H1 (cell line): ENCODE measurements around the gene SHMT2. TPM values are rescaled to one million over a fixed set of nuclear protein-coding genes. Genes with fewer than 3 reads are reported as not detected.

Experiments used
- CTCF ChIA-PET: fragments of 300-600 bp; sonication (Branson Sonifier 250); formaldehyde crosslinking; loops from one replicate; lab custom pipeline; 2021; ENCODE audit not compliant: partially characterized antibody; lab: Charles Lee
- POLR2A ChIA-PET: fragments of 300-600 bp; sonication (Branson Sonifier 250); formaldehyde crosslinking; loops from one replicate; lab custom pipeline; 2021; ENCODE audit warnings: inconsistent platforms; ENCODE audit not compliant: partially characterized antibody; lab: Charles Lee
- DNase-seq, 2 experiments: peaks; one replicate each; pipeline versions ENCODE4 v3.0.0 to v3.0.0-alpha.2; 2010 to 2022; ENCODE audit warnings: low spot score in 2 of 2, low read depth in 1 of 2, mixed read lengths in 1 of 2
- FAIRE-seq: peaks from 2 replicates; lab custom pipeline; 2011; peaks lifted over from hg19 to GRCh38; lab: Jason Lieb, UNC
- H2AFZ ChIP-seq: 2 replicates; pipeline ENCODE4 v1.8.1; 2012; ENCODE audit warnings: low read length, inconsistent platforms
- H2AK5ac ChIP-seq: 2 replicates; pipeline ENCODE4 v1.6.1; 2013; ENCODE audit warnings: low read depth, low read length
- H2BK120ac ChIP-seq: replicated peaks from 2 replicates; pipeline ENCODE3; 2013; ENCODE audit warnings: low read depth, low read length, inconsistent platforms
- H2BK12ac ChIP-seq: 2 replicates; pipeline ENCODE4 v1.6.1; 2013; ENCODE audit warnings: low read depth, low read length
- H2BK15ac ChIP-seq: 2 replicates; pipeline ENCODE4 v1.6.1; 2013; ENCODE audit warnings: low read length
- H2BK20ac ChIP-seq: 2 replicates; pipeline ENCODE4 v1.6.1; 2013; ENCODE audit warnings: low read length
- H2BK5ac ChIP-seq: 2 replicates; pipeline ENCODE4 v1.6.1; 2013; ENCODE audit warnings: low read depth, low read length
- H3K14ac ChIP-seq: 2 replicates; pipeline ENCODE4 v1.6.1; 2013; ENCODE audit warnings: inconsistent platforms; ENCODE audit not compliant: insufficient read length
- H3K18ac ChIP-seq: 2 replicates; pipeline ENCODE4 v1.6.1; 2013; ENCODE audit warnings: low read length; ENCODE audit errors: extremely low read depth
- H3K23ac ChIP-seq: 2 replicates; pipeline ENCODE4 v1.6.1; 2013; ENCODE audit warnings: inconsistent platforms; ENCODE audit not compliant: insufficient read length
- H3K23me2 ChIP-seq: 2 replicates; pipeline ENCODE4 v1.6.1; 2013; ENCODE audit warnings: low read depth, low read length
- H3K27ac ChIP-seq: 2 replicates; pipeline ENCODE4 v1.6.1; 2011; ENCODE audit warnings: low read depth, low read length, inconsistent platforms
- H3K27me3 ChIP-seq, 4 experiments: replicated peaks in 1 of 4; 1 replicate in 1 of 4; 2 replicates in 3 of 4; pipeline versions ENCODE4 v1.6.1 to v1.8.1; 2011 to 2013; ENCODE audit warnings: low read length in 3 of 4, mild to moderate bottlenecking in 3 of 4, inconsistent platforms in 2 of 4, mixed read lengths in 2 of 4, moderate library complexity in 1 of 4; ENCODE audit not compliant: control insufficient read depth in 3 of 4, insufficient read depth in 3 of 4; ENCODE audit errors: extremely low read depth in 1 of 4
- H3K36me3 ChIP-seq, 4 experiments: 2 replicates each; pipeline versions ENCODE4 v1.6.1 to v1.8.1; 2011 to 2013; ENCODE audit warnings: mild to moderate bottlenecking in 4 of 4, low read length in 3 of 4, moderate library complexity in 2 of 4, control low read depth in 1 of 4, inconsistent platforms in 1 of 4; ENCODE audit not compliant: insufficient read depth in 4 of 4, control insufficient read depth in 2 of 4
- H3K4ac ChIP-seq: replicated peaks from 2 replicates; pipeline ENCODE3; 2013; ENCODE audit warnings: low read length, low read depth, mixed read lengths, inconsistent platforms; ENCODE audit not compliant: insufficient read length
- H3K4me1 ChIP-seq, 4 experiments: replicated peaks in 1 of 4; 1 replicate in 1 of 4; 2 replicates in 3 of 4; pipeline versions ENCODE4 v1.6.1 to v1.8.1; 2011 to 2013; ENCODE audit warnings: low read length in 3 of 4, inconsistent platforms in 2 of 4, mixed read lengths in 1 of 4; ENCODE audit not compliant: insufficient read depth in 4 of 4, control insufficient read depth in 3 of 4
- H3K4me2 ChIP-seq, 2 experiments: 2 replicates each; pipeline versions ENCODE4 v1.6.1 to v1.8.1; 2011 to 2013; ENCODE audit warnings: low read depth in 2 of 2, low read length in 2 of 2, control low read depth in 1 of 2, inconsistent platforms in 1 of 2, mild to moderate bottlenecking in 1 of 2; ENCODE audit not compliant: insufficient read depth in 1 of 2
- H3K4me3 ChIP-seq, 4 experiments: fragments of 200-600, 300-600 bp in 1 of 4; sonication (generic), shearing (Covaris generic), sonication (Bioruptor Twin) in 1 of 4; 2 replicates each; pipeline versions ENCODE4 v1.5.1 to v1.8.1; 2011 to 2016; ENCODE audit warnings: low read length in 4 of 4, low read depth in 3 of 4, control low read depth in 2 of 4, inconsistent platforms in 2 of 4, mild to moderate bottlenecking in 2 of 4, mixed read lengths in 1 of 4, moderate library complexity in 1 of 4; ENCODE audit not compliant: insufficient read depth in 2 of 4; ENCODE audit errors: extremely low read depth in 1 of 4
- H3K56ac ChIP-seq: replicated peaks from 2 replicates; pipeline ENCODE3; 2013; ENCODE audit warnings: low read depth, mild to moderate bottlenecking, mixed read lengths, low read length, inconsistent platforms; ENCODE audit not compliant: insufficient read length
- H3K79me1 ChIP-seq: 2 replicates; pipeline ENCODE4 v1.6.1; 2013; ENCODE audit warnings: low read depth, low read length, control low read depth
- H3K79me2 ChIP-seq, 2 experiments: 2 replicates each; pipeline versions ENCODE4 v1.6.1 to v1.8.1; 2012 to 2013; ENCODE audit warnings: low read length in 2 of 2, mild to moderate bottlenecking in 2 of 2, inconsistent platforms in 1 of 2; ENCODE audit not compliant: insufficient read depth in 2 of 2, control insufficient read depth in 1 of 2
- H3K9ac ChIP-seq, 4 experiments: replicated peaks in 1 of 4; 1 replicate in 1 of 4; 2 replicates in 3 of 4; pipeline versions ENCODE4 v1.6.1 to v1.8.1; 2011 to 2013; ENCODE audit warnings: low read depth in 3 of 4, low read length in 3 of 4, control low read depth in 2 of 4, mild to moderate bottlenecking in 2 of 4, moderate library complexity in 2 of 4, inconsistent platforms in 1 of 4; ENCODE audit errors: extremely low read depth in 1 of 4
- H3K9me3 ChIP-seq, 2 experiments: 2 replicates each; pipeline versions ENCODE4 v1.6.1 to v1.8.1; 2012 to 2013; ENCODE audit warnings: mild to moderate bottlenecking in 2 of 2, moderate library complexity in 2 of 2, control low read depth in 1 of 2, inconsistent platforms in 1 of 2, low read depth in 1 of 2, low read length in 1 of 2, mixed read lengths in 1 of 2; ENCODE audit not compliant: insufficient read depth in 2 of 2
- H4K20me1 ChIP-seq, 2 experiments: replicated peaks in 1 of 2; 2 replicates each; pipeline versions ENCODE3 to v1.8.1; 2011 to 2013; ENCODE audit warnings: inconsistent platforms in 2 of 2, low read length in 2 of 2, mild to moderate bottlenecking in 1 of 2; ENCODE audit not compliant: insufficient read depth in 2 of 2, control insufficient read depth in 1 of 2
- H4K5ac ChIP-seq: 2 replicates; pipeline ENCODE4 v1.6.1; 2013; ENCODE audit warnings: low read length, low read depth, mixed read lengths, inconsistent platforms; ENCODE audit not compliant: insufficient read length
- H4K8ac ChIP-seq: 2 replicates; pipeline ENCODE4 v1.8.0; 2013; ENCODE audit warnings: mild to moderate bottlenecking, moderate library complexity, low read length, inconsistent platforms; ENCODE audit not compliant: insufficient read depth; ENCODE audit errors: extremely low read depth
- H4K91ac ChIP-seq: replicated peaks from 2 replicates; pipeline ENCODE3; 2013; ENCODE audit warnings: low read length, mixed read lengths, inconsistent platforms; ENCODE audit not compliant: insufficient read length
- ASH2L ChIP-seq: fragments of 200-600, 300-600 bp; sonication (generic); IDR thresholded peaks from one replicate; pipeline ENCODE4 v1.7.1; 2017; ENCODE audit warnings: low read length
- BRCA1 ChIP-seq: IDR thresholded peaks from 2 replicates; pipeline ENCODE4 v1.6.1; 2012; ENCODE audit warnings: low read depth, low read length, improper control_type of control experiment
- CHD1 ChIP-seq: IDR thresholded peaks from 2 replicates; pipeline ENCODE4 v1.6.1; 2012; ENCODE audit warnings: low read depth, low read length, improper control_type of control experiment
- EGR1 ChIP-seq: IDR thresholded peaks from 2 replicates; pipeline ENCODE4 v1.6.1; 2011; ENCODE audit warnings: low read depth, low read length, borderline replicate concordance
- EP300 ChIP-seq, 2 experiments: IDR thresholded peaks; 1 replicate in 1 of 2; 2 replicates in 1 of 2; pipeline ENCODE4 v1.6.1; 2011 to 2012; ENCODE audit warnings: low read depth in 2 of 2, low read length in 2 of 2, mild to moderate bottlenecking in 2 of 2, borderline replicate concordance in 1 of 2, inconsistent platforms in 1 of 2, moderate library complexity in 1 of 2
- JUN ChIP-seq: IDR thresholded peaks from 2 replicates; pipeline ENCODE4 v1.6.1; 2011; ENCODE audit warnings: low read depth, mild to moderate bottlenecking, improper control_type of control experiment, low read length
- JUND ChIP-seq: IDR thresholded peaks from 2 replicates; pipeline ENCODE4 v1.6.1; 2011; ENCODE audit warnings: mild to moderate bottlenecking, improper control_type of control experiment, low read length
- KDM4A ChIP-seq: IDR thresholded peaks from one replicate; pipeline ENCODE4 v1.7.1; 2012; ENCODE audit warnings: low read depth, mild to moderate bottlenecking, moderate library complexity, low read length, inconsistent platforms; ENCODE audit not compliant: severe bottlenecking
- RXRA ChIP-seq: IDR thresholded peaks from 2 replicates; pipeline ENCODE4 v1.6.1; 2011; ENCODE audit warnings: low read depth, mild to moderate bottlenecking, low read length, moderate library complexity; ENCODE audit not compliant: insufficient read depth
- SAP30 ChIP-seq: fragments of 300-600 bp; sonication (generic); IDR thresholded peaks from 2 replicates; pipeline ENCODE4 v1.7.1; 2012; ENCODE audit warnings: low read length, moderate library complexity, mild to moderate bottlenecking, inconsistent platforms; ENCODE audit not compliant: insufficient read depth, insufficient replicate concordance
- SIRT6 ChIP-seq: IDR thresholded peaks from one replicate; pipeline ENCODE4 v1.7.1; 2012; ENCODE audit warnings: low read length, inconsistent platforms
- SP4 ChIP-seq: IDR thresholded peaks from 2 replicates; pipeline ENCODE4 v1.6.1; 2012; ENCODE audit warnings: low read length, inconsistent platforms
- WGBS, 2 experiments: shearing (Covaris generic) in 1 of 2; methylation state at CpG; one replicate each; pipeline versions ENCODE4 v1.1.6 to v1.1.7; 2013 to 2015; ENCODE audit warnings: low lambda C conversion rate in 2 of 2, mixed read lengths in 2 of 2, inconsistent platforms in 1 of 2, low coverage in 1 of 2, missing lambda C conversion rate in 1 of 2; ENCODE audit not compliant: insufficient replicate concordance in 2 of 2, insufficient coverage in 1 of 2, insufficient read length in 1 of 2; ENCODE audit errors: extremely low coverage in 1 of 2, missing lambda C conversion rate in 1 of 2; 5-methylcytosine and 5-hydroxymethylcytosine counted together
- polyA plus RNA-seq, 7 experiments: library from polyadenylated mRNA; depleted of rRNA in 3 of 7; stranded (reverse) in 5 of 7; unstranded in 2 of 7; fragments of >200 nt in 5 of 7; fragments of 200-250 nt in 2 of 7; gene quantifications; 1 replicate in 5 of 7; 2 replicates in 1 of 7; 4 replicates in 1 of 7; pipeline versions ENCODE4 v1.2.1 to v1.2.3, GENCODE V29; 2011 to 2013; ENCODE audit warnings: missing spikeins in 2 of 7, mixed read lengths in 2 of 7
- total RNA-seq: library from RNA; stranded (reverse); fragmentation: NEBNext Ultra II Directional; extraction: Animal tissue kit (Norgen Biotek cat#: 25700); gene quantifications from 2 replicates; pipeline ENCODE4 v1.2.1, GENCODE V29; 2021

The SHMT2 gene
- total and polyA plus RNA-seq, 2 of the 8 experiments (the other 6 are each of a cell fraction or from before 2014, with no cell fraction given): 274 to 520 TPM

GRCh38 chr12:57238854-57239554, 9.5 kb downstream of the SHMT2 start:
- peak in 1 of 2 experiments; percentile 98 for DNase-seq
- H2AK5ac ChIP-seq: no peak overlapping the region; the same call in 1 of the 2 replicates
- H3K56ac ChIP-seq: no peak overlapping the region
- peaks cover 26% of the 10 kb centered on the region for H3K23me2 ChIP-seq
- no peak overlapping the region for H3K14ac ChIP-seq
- H2BK5ac ChIP-seq: no peak overlapping the region
- peak overlapping the region; percentile 84 for H3K18ac ChIP-seq
- H2BK20ac ChIP-seq: no peak overlapping the region
- peaks cover 59 to 80% (median 74%) of the 10 kb centered on the region in 4 experiments for H3K27me3 ChIP-seq
- POLR2A ChIA-PET: interaction anchor here (0.8 to 23.7 kb wide), 11 partner anchors 9 to 220 kb away, joined by 3 to 852 read pairs (median 14); partner anchors contain the start of genes INHBE, LRP1, NXPH4 and SHMT2
- H3K4me1 ChIP-seq: peaks cover 6 to 68% (median 45%) of the 10 kb centered on the region in 4 experiments
- H3K4me2 ChIP-seq: peak overlapping the region; percentile 89 to 91
- H2BK15ac ChIP-seq: peak overlapping the region; percentile 88; the same call in 1 of the 2 replicates
- H3K79me2 ChIP-seq: no peaks in the 10 kb centered on the region
- CTCF ChIA-PET: interaction anchor here (0.8 to 27.9 kb wide), 11 partner anchors 8 to 217 kb away, joined by 3 to 726 read pairs (median 5); partner anchors contain the start of genes GLI1, INHBE, NXPH4 and SHMT2
- no peak overlapping the region for H4K5ac ChIP-seq
- H3K4me3 ChIP-seq: peak overlapping the region; percentile 42 to 67 (median 54)
- H2AFZ ChIP-seq: no peak overlapping the region; the same call in 1 of the 2 replicates
- no peak overlapping the region for H3K23ac ChIP-seq
- no peak overlapping the region for H3K4ac ChIP-seq
- peaks cover 15 to 20% of the 10 kb centered on the region in 2 experiments for H4K20me1 ChIP-seq
- no peak for FAIRE-seq
- no peaks in the 10 kb centered on the region for H3K9me3 ChIP-seq
- 2% methylated on average over 47 of the region's 47 CpGs; no CpG with 5 or more reads in 1 of the 2 experiments for WGBS, 2 experiments
- no peak overlapping the region for H4K91ac ChIP-seq
- peak overlapping the region in 1 of 4 experiments; percentile 45; a peak in 3 of 7 replicates for H3K9ac ChIP-seq
- H3K27ac ChIP-seq: no peak overlapping the region
- no peaks in the 10 kb centered on the region for H3K79me1 ChIP-seq
- H2BK12ac ChIP-seq: peak overlapping the region; percentile 99
- peaks cover 3 to 7% (median 5%) of the 10 kb centered on the region in 4 experiments; a peak in 6 of 8 replicates for H3K36me3 ChIP-seq
- no peak overlapping the region for H2BK120ac ChIP-seq
- 0 out of 2 replicates have a peak overlapping the region, but pooled peaks have one; percentile 74 for H4K8ac ChIP-seq
- peak in 1 of 2 experiments; percentile 59; a peak in 1 of 3 replicates for TF ChIP-seq EP300 (IDR thresholded peaks at IDR 0.05; ENCODE audit: borderline replicate concordance in 1 of 2, low read depth in 2 of 2, low read length in 2 of 2)
- TF ChIP-seq CHD1: no peak
- no peak for TF ChIP-seq JUN
- TF ChIP-seq KDM4A: peak; percentile 95
- no peak for TF ChIP-seq BRCA1
- no peak for TF ChIP-seq RXRA
- TF ChIP-seq JUND: peak; percentile 77
- TF ChIP-seq SIRT6: no peak
- peak; percentile 31 for TF ChIP-seq ASH2L
- TF ChIP-seq SAP30: no peak
- no peak for TF ChIP-seq EGR1
- TF ChIP-seq SP4: no peak
